ENCODE results near the gene HYKK.
A peak's percentile ranks its signal among the peaks of the same experiment; 100 is the strongest.
"Not testable (repeated sequence)": the region's sequence is repeated elsewhere in the genome, so short reads cannot be mapped to it uniquely, and the experiment has no call there.

Gene HYKK, protein sequence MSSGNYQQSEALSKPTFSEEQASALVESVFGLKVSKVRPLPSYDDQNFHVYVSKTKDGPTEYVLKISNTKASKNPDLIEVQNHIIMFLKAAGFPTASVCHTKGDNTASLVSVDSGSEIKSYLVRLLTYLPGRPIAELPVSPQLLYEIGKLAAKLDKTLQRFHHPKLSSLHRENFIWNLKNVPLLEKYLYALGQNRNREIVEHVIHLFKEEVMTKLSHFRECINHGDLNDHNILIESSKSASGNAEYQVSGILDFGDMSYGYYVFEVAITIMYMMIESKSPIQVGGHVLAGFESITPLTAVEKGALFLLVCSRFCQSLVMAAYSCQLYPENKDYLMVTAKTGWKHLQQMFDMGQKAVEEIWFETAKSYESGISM

DNA sequence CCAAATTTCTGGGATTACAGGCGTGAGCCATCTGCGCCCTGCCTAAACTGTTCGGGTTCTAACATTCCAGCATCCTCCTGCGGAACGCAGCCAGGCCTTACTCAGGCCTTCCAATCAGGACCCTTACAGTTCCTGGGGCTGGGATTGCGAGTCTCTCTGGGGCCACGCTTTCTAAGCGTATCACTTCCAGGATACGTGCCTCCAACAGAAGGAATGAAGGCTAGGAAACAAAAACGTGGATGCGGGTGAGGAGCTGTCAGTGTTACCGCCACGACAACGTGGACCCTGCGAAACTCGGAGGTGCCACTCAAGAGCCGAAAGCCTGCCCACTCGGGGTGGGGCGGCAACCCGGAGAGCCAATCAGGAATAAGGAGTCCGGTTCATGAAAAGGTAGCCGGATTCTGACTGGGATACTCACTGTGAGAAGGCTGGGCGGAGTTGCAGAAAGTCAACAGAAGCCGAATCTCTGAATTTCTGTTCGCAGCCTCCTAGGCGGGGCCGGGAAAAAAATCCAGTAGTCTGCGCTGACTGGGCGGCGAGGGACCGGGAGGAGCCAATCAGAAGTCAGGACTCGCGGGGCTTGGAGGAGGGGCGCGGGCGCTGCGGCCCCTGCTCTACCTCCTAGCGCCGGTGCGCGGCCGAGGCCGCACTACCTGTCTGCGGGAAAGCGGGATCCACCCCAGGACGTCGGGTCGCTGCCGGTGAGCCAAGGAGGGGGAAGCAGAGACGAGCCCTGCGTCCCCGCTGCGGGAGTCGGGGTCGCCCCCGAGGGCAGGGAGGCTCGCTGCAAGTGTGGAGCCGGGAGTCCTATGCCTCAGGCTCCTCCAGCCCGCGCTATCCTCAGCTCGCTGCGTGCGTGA is at the start of gene HYKK:
TSS of gene HYKK (plus strand) at position 607 of the 860 bp plus-strand sequence. CDS start 5,512 bp downstream, outside the sequence.
- DNase-seq: peak; percentile 88

DNA sequence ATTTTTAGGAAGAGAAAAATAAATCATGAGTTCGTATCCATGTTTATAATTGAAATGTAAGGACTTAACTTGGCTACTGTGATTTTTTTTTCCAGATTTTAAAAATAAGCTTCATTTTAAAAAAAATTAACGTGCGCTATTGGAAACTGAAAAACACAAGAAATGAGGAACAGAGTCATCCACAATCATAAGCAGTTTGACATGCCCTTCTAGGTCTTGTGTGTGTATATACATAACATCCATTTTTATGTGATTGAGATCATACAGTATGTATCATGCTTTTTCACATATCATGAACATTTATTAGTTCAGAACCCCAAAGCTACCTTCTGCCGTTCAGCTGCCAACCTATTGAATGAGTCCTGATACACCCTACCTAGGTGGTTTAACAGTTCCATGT is 46.6 kb upstream of the HYKK start:
- no peak for DNase-seq

DNA sequence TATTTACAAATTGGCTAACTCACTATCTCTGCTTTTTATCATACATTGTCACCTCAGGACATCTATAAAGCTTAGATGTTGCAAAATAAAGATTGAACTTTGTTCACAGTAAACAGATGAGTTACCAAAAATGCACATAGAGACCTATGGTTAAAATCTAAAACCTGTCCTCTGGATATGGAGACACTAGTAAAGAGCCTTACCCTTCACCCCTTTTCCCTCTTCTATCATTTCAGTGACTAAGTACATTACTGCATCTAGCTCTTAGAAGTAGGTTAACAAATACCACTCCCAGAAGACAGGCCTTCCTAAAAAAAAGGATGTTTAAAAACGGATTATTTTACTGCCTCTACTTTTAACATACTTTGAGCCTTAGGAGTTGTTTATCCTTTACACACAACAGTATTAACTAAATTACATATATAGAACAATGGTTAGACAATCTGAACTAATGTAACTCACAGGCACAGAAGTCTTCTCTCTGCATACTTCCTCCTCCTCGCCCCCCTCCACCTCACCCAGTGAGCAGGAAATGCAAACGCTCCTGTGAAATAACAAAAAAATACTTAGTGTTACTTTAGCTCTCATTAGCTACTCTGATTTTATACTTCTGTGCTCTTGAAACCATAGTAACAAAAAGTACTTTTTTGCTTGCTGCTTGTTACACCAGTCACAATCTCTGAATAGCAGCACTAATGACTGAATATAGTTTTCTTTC is 46.0 kb upstream of the HYKK start:
- peak; percentile 16 for DNase-seq

DNA sequence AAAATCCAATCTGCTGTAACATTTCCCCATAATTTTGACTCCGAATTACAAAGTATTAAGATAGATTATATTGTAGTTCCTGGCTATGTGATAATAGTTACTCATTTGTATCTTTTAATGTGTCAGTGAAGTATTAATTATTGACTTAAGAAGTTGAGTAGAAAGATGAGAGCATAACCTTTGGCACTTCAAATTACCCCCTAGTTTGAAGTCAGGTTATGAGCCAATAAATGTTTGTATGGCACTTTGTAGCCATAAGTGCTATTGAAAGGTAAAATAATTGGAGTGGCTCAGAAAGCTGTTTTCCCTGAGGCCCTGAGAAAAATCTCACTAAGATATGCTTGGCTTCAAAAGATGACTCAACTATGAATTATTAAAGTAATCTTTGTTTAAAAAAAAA is 38.3 kb upstream of the HYKK start:
- no peak for DNase-seq

DNA sequence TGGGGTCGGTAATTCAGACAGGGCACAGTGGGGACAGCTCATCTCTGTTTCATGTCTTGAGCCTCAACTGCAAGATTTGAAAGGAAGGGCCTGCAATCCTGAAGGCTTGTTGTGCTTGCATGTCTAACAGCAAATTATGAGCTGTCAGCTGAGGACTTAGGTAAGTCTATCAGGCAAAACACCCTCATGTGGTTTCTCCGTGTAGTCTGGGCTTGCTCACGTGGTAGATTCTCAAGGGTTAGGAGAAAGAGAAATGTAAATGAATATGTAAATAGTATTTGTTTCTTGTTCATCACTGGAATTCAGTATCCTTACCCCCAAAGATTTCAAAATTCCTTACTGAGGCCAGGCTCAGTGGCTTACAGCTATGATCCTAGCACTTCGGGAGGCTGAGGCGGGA is 30.1 kb upstream of the HYKK start:
- DNase-seq: no peak

DNA sequence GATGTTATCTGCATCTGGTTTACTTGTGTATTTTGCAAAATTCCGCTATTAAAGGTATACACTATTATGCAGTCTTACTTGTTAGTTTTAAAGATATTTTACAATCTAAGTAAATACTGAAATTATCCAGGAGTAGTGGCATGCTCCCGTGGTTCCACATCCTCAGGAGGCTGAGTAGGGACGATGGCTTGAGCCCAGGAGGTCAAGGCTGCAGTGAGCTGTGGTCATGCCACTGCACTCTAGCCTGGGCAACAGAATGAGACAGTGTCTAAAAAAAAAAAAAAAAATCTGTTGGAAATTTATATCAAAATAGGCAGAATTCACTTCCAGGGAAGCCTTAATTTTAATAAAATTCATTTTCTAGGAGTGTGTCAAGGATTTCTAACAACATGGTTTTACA is 27.7 kb upstream of the HYKK start:
- DNase-seq: no peak

DNA sequence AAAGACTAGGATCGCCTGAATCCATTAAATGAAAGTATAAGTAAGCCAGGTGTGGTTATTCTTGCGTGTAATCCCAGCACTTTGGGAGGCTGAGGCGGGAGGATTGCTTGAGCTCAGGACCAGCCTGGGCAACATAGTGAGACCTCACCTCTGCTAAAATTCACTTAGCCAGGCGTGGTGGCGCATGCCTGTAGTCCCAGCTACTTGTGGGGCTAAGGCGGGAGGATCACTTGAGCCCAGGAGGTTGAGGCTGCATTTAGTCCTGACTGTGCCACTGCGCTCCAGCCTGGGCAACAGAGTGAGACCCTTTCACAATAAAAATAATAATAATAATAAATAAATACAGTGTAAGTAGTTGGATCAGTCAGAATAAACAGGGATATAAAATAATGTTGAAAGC is 25.5 kb upstream of the HYKK start:
- no peak for DNase-seq

DNA sequence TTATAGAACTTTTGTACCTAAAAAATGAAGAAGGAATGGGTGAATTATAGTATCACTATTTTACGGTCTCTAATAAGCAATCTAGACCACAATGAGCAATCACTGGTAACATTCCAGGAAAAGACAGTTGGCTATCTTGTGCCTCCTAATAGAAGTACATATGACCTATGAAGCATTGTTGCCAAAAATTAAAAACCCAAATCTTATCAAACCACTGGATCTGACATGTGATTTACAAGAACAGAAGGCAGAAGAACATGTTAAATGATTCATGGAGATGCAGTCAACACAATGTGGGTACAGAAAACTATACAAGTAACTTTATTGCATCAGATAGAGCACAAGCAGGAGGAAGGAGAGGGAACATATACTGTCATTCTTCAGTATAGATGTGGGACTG is 14.5 kb upstream of the HYKK start:
- DNase-seq: no peak

DNA sequence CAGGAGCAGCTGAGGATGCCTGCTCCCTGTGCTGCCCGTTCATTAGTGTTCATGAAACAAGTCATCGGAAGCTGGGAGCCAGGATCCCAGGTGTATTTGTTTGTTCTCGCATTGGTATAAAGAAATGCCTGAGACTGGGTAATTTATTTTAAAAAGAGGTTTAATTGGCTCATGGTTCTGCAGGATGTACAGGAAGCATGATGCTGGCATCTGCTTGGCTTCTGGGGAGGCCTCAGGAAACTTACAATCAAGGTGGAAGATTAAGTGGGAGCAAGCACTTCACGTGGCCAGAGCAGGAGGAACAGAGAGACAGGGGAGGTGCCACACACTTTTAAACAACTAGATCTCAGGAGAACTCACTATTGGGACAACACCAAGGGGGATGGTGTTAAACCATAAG is 5.5 kb upstream of the HYKK start:
- no peak for DNase-seq

DNA sequence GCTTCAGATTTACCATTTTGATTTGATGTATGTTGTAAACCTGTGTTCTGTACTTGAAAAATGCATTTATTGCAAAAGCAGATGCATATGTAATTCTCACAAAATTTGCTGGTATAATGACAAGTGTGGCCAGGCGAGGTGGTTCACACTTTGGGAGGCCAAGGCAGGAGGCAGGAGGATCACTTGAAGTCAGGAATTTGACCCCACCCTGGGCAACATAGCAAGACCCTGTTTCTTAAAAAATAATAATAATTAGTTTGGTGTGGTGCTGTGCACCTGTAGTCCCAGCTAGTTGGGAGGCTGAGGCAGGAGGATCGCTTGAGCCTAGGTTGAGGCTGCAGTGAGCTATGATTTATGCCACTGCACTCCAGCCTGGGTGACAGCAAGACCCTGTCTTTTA is 4.7 kb upstream of the HYKK start:
- DNase-seq: no peak

DNA sequence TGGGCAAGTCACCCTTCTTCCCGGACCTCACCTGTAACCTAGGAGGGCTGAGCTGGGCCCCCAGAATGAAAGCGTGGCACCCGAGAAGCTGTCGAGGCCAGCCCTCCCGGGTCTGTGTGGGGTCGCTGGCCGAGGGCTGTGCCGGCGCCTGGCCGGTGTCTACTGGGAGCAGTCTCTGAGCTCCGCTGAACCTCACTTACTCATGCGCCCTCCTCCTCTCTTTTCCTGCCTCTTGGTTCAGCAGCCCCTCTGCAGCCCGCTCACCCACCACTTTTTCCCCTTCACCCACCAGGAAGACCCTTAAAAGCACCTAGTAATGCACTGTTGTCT is 419 bp downstream of the HYKK start:
- no peak for DNase-seq

DNA sequence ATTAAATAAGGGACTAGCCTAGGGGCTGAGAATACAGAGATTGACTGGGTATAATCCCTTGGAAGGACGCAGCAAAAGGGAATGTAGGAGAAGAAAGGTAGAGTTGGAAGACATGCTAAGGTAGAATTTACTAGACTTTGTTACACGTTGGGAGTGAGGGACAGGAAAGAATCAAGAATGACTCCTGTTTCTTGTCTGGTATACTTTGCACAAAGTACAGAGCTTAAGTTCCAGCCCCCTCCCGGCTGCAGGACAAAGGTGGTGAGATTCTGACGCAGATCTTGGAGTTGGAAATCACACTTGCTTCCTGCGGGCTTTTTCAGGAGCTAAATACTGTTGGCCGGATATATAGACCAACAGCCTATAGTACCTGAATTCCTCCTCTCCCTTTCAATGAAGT is 895 bp downstream of the HYKK start:
- DNase-seq: no peak

DNA sequence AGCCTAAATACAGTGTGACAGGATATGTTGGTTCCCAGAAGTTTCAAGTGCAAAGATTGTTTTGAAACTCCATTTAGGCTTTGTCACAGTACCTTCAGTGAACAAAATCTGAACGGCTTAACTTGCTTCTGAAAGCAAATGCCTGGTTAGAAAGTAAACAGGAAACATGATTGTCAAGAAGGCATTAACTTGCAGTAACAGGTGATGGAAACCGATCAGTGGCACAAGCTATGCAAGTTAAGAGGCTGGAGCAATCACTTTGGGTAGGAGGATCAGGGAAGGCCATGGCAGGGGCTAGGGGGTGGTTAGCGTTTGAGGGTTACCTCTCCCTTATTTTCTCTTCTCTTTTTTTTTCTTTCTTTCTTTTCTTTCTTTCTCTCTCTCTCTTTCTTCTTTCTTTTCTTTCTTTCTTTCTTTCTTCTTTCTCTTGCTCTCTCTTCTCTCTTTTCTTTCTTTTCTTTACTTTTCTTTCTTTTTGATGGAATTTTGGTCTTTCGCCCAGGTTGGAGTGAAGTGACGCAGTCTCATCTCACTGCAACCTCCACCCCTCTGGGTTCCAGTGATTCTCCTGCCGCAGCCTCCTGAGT is 2.4 kb downstream of the HYKK start:
- peak; percentile 4 for DNase-seq

DNA sequence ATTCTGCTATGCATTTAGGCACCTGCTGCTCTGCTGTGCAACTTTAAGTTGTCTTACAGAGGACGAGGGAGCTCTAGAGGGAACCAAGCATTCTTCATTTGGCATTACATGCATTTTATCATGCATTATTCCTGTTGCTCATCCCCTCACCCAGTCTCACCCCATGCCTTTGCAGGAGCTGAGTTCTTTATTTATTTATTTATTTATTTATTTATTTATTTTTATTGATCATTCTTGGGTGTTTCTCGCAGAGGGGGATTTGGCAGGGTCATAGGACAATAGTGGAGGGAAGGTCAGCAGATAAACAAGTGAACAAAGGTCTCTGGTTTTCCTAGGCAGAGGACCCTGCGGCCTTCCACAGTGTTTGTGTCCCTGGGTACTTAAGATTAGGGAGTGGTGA is 12.7 kb downstream of the HYKK start:
- not testable (repeated sequence) for DNase-seq

DNA sequence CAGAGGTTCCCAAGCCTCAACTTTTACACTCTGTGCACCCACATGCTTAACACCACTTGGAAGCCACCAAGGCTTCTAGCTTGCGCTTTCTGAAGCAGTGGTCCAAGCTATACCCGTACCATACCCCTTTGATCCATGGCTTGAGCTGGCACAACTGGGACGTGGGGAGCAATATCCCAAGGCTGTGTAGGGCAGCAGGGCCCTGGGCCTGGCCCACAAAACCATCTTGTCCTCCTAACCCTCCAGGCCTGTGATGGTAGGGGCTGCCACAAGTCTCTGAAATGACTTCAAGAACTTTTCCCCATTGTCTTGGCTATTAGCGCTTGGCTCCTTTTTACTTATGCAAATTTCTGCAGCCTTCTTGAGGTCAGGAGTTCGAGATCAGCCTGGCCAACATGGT is 16.9 kb downstream of the HYKK start:
- DNase-seq: no peak

DNA sequence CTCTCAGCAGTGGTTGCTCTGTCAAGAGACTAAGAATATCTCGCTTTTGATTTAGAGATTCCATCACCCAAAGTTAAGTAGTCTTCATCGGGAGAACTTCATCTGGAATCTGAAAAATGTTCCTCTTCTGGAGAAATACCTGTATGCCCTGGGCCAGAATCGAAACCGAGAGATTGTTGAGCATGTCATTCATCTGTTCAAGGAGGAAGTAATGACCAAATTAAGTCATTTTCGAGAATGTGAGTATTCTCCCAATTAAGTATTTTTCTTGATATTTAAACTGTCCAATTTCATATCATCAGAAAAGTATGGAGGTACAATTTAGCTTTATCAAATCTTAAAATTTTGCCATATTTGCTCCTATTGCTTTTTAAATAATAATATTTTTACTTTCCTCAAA is 19.9 kb downstream of the HYKK start:
- DNase-seq: no peak

DNA sequence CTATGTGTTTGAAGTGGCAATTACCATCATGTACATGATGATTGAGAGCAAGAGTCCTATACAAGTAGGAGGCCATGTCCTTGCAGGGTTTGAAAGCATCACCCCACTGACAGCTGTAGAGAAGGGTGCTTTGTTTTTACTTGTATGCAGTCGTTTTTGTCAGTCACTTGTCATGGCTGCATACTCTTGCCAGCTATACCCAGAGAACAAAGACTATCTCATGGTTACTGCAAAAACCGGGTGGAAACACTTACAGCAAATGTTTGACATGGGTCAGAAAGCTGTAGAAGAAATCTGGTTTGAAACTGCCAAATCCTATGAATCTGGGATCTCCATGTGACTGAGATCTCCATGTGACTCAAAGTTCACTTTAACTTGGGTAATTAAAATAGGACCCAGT is 26.0 kb downstream of the HYKK start:
- no peak for DNase-seq

DNA sequence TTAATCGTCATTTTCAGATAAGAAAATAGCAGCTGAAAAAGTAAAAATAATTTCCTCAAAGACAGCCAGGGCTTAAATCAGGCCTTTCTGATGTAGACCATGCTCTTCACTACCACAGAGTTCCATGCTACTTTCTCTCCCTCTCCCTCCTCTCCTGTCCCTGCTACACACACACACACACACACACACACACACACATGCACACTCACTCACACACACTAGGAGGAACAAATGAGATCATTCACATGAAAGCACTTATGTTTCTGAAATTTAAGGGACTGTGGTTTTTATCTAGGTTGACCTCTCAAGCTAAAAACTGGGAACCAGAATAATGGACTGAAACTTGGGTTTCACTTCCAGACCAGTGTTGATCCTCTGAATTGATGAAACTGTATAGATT is 28.8 kb downstream of the HYKK start:
- DNase-seq: no peak

DNA sequence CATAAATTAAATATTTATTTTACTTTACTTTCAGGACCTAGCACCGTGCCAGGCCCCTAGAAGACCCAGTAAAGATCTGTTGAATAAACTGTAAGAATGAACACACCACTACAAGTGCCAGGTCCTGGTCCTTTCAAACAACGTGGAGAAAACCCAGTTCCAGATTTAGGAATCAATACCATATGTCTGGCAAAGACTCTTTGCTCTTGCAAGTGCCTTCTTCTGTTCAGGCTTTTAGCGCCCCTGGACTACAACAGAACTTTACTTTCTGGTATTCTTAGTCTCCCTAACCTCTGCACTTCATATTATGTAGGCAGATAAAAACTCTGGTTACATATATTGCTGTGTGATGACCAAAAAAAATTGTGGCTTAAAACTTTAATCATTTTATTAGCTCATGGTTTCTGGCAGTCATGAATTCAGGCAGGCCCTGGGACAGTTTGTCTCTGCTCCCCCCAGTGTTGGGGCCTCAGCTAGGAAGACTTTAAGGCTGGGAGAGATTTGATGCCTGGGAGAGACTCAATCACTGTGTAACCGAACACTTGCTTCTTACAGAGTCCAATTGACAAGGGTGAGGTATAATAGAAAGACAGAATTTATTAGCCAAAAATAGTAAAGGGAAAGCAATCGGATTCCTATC is 30.0 kb downstream of the HYKK start:
- no peak for DNase-seq

DNA sequence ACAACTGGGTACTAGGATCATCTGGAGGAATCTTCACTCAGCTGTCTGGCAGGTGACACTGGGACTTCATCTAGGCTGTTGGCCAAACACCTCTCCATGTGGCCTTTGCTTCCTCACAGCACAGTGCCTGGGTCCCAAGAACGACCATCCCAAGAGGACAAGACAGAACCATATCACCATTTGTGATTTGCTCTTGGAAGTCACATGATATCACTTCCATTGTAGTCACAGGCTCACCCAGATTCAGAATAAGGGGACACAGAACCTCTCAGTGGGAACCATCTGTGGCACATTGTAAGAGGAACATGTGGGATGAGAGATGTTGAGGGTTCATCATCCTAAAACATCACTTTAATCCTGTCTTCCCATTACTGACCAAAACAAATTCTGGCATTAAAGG is 31.0 kb downstream of the HYKK start:
- no peak for DNase-seq

DNA sequence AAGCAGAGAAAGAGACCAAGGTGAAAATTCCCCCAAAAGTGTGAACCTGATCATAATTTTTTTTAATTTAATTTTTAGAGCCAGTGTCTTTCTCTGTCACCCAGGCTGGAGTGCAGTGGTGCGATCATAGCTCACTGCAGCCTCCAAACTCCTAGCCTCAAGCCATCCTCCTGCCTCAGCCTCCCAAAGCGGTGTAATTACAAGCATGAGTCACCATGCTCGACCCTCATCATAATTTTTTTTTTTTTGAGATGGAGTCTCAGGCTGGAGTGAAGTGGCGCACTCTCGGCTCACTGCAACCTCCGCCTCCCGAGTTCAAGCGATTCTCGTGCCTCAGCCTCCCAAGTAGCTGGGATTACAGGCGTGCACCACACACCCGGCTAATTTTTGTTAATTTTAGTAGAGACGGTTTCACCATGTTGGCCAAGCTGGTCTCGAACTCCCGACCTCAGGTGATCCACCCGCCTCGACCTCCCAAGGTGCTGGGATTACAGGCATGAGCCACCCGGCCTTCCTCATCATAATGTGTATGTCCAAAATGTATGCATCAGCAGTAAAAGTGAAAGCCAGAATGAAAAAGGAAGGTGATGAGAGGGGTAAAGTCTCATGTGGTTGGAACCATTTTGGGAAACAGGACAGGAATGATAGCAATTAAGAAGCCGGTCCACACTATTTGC is 32.2 kb downstream of the HYKK start:
- DNase-seq: not testable (repeated sequence)

Data from CD4-positive, alpha-beta T cell treated with Interleukin-6 for 4 hours (primary cell).